Activated CD4-positive, CD25-positive, alpha-beta regulatory T cell treated with anti-CD3 and anti-CD28 coated beads, Interleukin-2, amount 50 U/mL, for 72 hours (primary cell): ENCODE data around the gene APOL2.
"Not testable (repeated sequence)": the region's sequence is repeated elsewhere in the genome, so short reads cannot be mapped to it uniquely, and the experiment has no call there.

Experiments
- DNase-seq: peaks from one replicate; pipeline ENCODE4 v3.0.0; 2021

Gene APOL2

GRCh38 chr22:36262307-36262706 is 23.0 kb upstream of the APOL2 start:
- DNase-seq, result not testable (repeated sequence)

- not testable (repeated sequence) for DNase-seq
These were observed 22.3 kb upstream of the APOL2 start for GRCh38 chr22:36261675-36262074.

- no peak for DNase-seq
These were observed 20.4 kb upstream of the APOL2 start for GRCh38 chr22:36259615-36260300.

GRCh38 chr22:36258701-36259614 is 19.6 kb upstream of the APOL2 start:
- no peak for DNase-seq

GRCh38 chr22:36257948-36258670 is 18.8 kb upstream of the APOL2 start:
- no peak for DNase-seq

- DNase-seq, result no peak
These were observed 18.0 kb upstream of the APOL2 start for GRCh38 chr22:36257308-36257707.

- DNase-seq, result no peak
These were observed 17.2 kb upstream of the APOL2 start for GRCh38 chr22:36256478-36256877.

- DNase-seq, result not testable (repeated sequence)
These were observed 16.2 kb upstream of the APOL2 start for GRCh38 chr22:36255572-36255971.

GRCh38 chr22:36253523-36254490 is 14.5 kb upstream of the APOL2 start:
- DNase-seq, result no peak

- no peak for DNase-seq
These were observed 13.6 kb upstream of the APOL2 start, which contains the start of gene APOL1 for GRCh38 chr22:36252754-36253522. TSS of gene APOL1 (plus strand) at chr22:36253133. CDS start at chr22:36254956, 1,823 bp downstream.

- DNase-seq, result not testable (repeated sequence)
These were observed 12.8 kb upstream of the APOL2 start for GRCh38 chr22:36251979-36252608.

- not testable (repeated sequence) for DNase-seq
These were observed 11.1 kb upstream of the APOL2 start for GRCh38 chr22:36250292-36250960.

GRCh38 chr22:36249160-36249559 is 9.8 kb upstream of the APOL2 start:
- no peak for DNase-seq

- DNase-seq, result no peak
These were observed 8.6 kb upstream of the APOL2 start for GRCh38 chr22:36247955-36248354.

GRCh38 chr22:36246718-36247117 is 7.4 kb upstream of the APOL2 start:
- DNase-seq, result no peak

- no peak for DNase-seq
These were observed 6.6 kb upstream of the APOL2 start for GRCh38 chr22:36245805-36246356.

GRCh38 chr22:36244522-36245391 is 5.4 kb upstream of the APOL2 start:
- DNase-seq, result no peak

GRCh38 chr22:36243986-36244385 is 4.7 kb upstream of the APOL2 start:
- no peak for DNase-seq

- no peak for DNase-seq
These were observed 252 bp downstream of the APOL2 start for GRCh38 chr22:36239150-36239400.
